ENCODE measurements around the gene C1D.

GRCh38 chr2:68103030-68103708 lies 40.4 kb upstream of the C1D start:
- TF ChIP-seq CTCF (conservative IDR thresholded peaks at IDR 0.05; ENCODE audit: low read depth, low read length) (no peak), EZH2 (IDR thresholded peaks at IDR 0.05; ENCODE audit: borderline replicate concordance, low read depth, low read length, poor library complexity, severe bottlenecking) (no peak)
